Trophoblast cell (in vitro differentiated cells and primary cell): ENCODE results near the gene PLPP1.

Experiments used
- DNase-seq, 2 donors: peaks; one replicate each; pipeline ENCODE4 v3.0.0-alpha.2; 2016
- H2AFZ ChIP-seq: 2 replicates; pipeline ENCODE4 v1.6.1; 2013; ENCODE audit warnings: low read length, moderate library complexity, mild to moderate bottlenecking; ENCODE audit not compliant: insufficient read depth, poor library complexity
- H2AK5ac ChIP-seq: 2 replicates; pipeline ENCODE4 v1.6.1; 2013; ENCODE audit warnings: mild to moderate bottlenecking, low read length
- H2BK120ac ChIP-seq: 2 replicates; pipeline ENCODE4 v1.6.1; 2013; ENCODE audit warnings: low read length, mild to moderate bottlenecking, moderate library complexity; ENCODE audit not compliant: insufficient read depth, poor library complexity
- H2BK12ac ChIP-seq: 2 replicates; pipeline ENCODE4 v1.6.1; 2013; ENCODE audit warnings: mild to moderate bottlenecking, low read length, moderate library complexity
- H2BK5ac ChIP-seq: 2 replicates; pipeline ENCODE4 v1.6.1; 2013; ENCODE audit warnings: low read length, low read depth, moderate library complexity, mild to moderate bottlenecking; ENCODE audit not compliant: poor library complexity
- H3K14ac ChIP-seq: 2 replicates; pipeline ENCODE4 v1.6.1; 2013; ENCODE audit warnings: mild to moderate bottlenecking, low read length
- H3K18ac ChIP-seq: 2 replicates; pipeline ENCODE4 v1.6.1; 2013; ENCODE audit warnings: mild to moderate bottlenecking, low read length
- H3K23ac ChIP-seq: 2 replicates; pipeline ENCODE4 v1.6.1; 2013; ENCODE audit warnings: low read length
- H3K27ac ChIP-seq: 2 replicates; pipeline ENCODE4 v1.5.1; 2013; ENCODE audit warnings: low read depth, mild to moderate bottlenecking, inconsistent platforms, low read length, moderate library complexity
- H3K27me3 ChIP-seq: 2 replicates; pipeline ENCODE4 v1.6.1; 2013; ENCODE audit warnings: inconsistent platforms, mild to moderate bottlenecking, low read length, moderate library complexity; ENCODE audit not compliant: insufficient read depth
- H3K36me3 ChIP-seq, 2 experiments: 1 replicate in 1 of 2; 2 replicates in 1 of 2; pipeline ENCODE4 v1.6.1; 2013; ENCODE audit warnings: low read length in 2 of 2, mild to moderate bottlenecking in 2 of 2, moderate library complexity in 1 of 2; ENCODE audit not compliant: insufficient read depth in 2 of 2, control insufficient read depth in 1 of 2
- H3K4ac ChIP-seq: 2 replicates; pipeline ENCODE4 v1.6.1; 2013; ENCODE audit warnings: low read depth, mild to moderate bottlenecking, low read length, moderate library complexity
- H3K4me1 ChIP-seq, 2 experiments: 1 replicate in 1 of 2; 2 replicates in 1 of 2; pipeline ENCODE4 v1.6.1; 2013; ENCODE audit warnings: low read length in 2 of 2, mild to moderate bottlenecking in 2 of 2, moderate library complexity in 1 of 2; ENCODE audit not compliant: insufficient read depth in 2 of 2, control insufficient read depth in 1 of 2
- H3K4me2 ChIP-seq: 2 replicates; pipeline ENCODE4 v1.6.1; 2013; ENCODE audit warnings: inconsistent platforms, mild to moderate bottlenecking, low read length, moderate library complexity
- H3K4me3 ChIP-seq: 2 replicates; pipeline ENCODE4 v1.5.1; 2013; ENCODE audit warnings: mild to moderate bottlenecking, low read depth, low read length, inconsistent platforms
- H3K79me1 ChIP-seq: one replicate; pipeline ENCODE4 v1.6.1; 2013; ENCODE audit warnings: low read length
- H3K79me2 ChIP-seq: 2 replicates; pipeline ENCODE4 v1.6.1; 2013; ENCODE audit warnings: low read length, mild to moderate bottlenecking; ENCODE audit not compliant: control insufficient read depth, insufficient read depth, poor library complexity
- H3K9ac ChIP-seq: 2 replicates; pipeline ENCODE4 v1.6.1; 2013; ENCODE audit warnings: mild to moderate bottlenecking, low read length
- H3K9me3 ChIP-seq: 2 replicates; pipeline ENCODE4 v1.6.1; 2013; ENCODE audit warnings: low read depth, mild to moderate bottlenecking, control low read depth, inconsistent platforms, low read length; ENCODE audit not compliant: insufficient read depth
- H4K12ac ChIP-seq: 2 replicates; pipeline ENCODE4 v1.6.1; 2013; ENCODE audit warnings: low read depth, mild to moderate bottlenecking, low read length, moderate library complexity
- H4K8ac ChIP-seq: 2 replicates; pipeline ENCODE4 v1.6.1; 2013; ENCODE audit warnings: low read depth, mild to moderate bottlenecking, low read length, moderate library complexity
- H4K91ac ChIP-seq: one replicate; pipeline ENCODE4 v1.6.1; 2013; ENCODE audit warnings: low read depth, mild to moderate bottlenecking, low read length, moderate library complexity
- WGBS: extraction: QIAGEN DNeasy Blood & Tissue Kit; methylation state at CpG from one replicate; pipeline ENCODE4 v1.1.7; 2013; ENCODE audit warnings: missing lambda C conversion rate; ENCODE audit not compliant: insufficient read length, insufficient coverage; ENCODE audit errors: extremely low coverage; 5-methylcytosine and 5-hydroxymethylcytosine counted together

PLPP1 gene

GRCh38 chr5:55451976-55452375, 82.8 kb downstream of the PLPP1 start:
- Histone ChIP-seq H3K79me2 (peaks cover 6% of the 10 kb centered on the region), H2BK12ac (no peak overlapping the region), H3K14ac (no peak overlapping the region), H3K9me3 (no peaks in the 10 kb centered on the region), H2BK5ac (no peak overlapping the region), H2BK120ac (no peak overlapping the region), H3K27me3 (no peaks in the 10 kb centered on the region), H2AFZ (no peak overlapping the region), H4K91ac (no peak overlapping the region), H3K23ac (no peak overlapping the region), H3K79me1 (no peaks in the 10 kb centered on the region), H2AK5ac (no peak overlapping the region), H4K8ac (no peak overlapping the region), H3K18ac (no peak overlapping the region), H3K4me3 (no peak overlapping the region), H3K9ac (no peak overlapping the region), H3K4me1 (peaks cover 2 to 5% of the 10 kb centered on the region in 2 experiments), H3K36me3 (peaks cover 4 to 6% of the 10 kb centered on the region in 2 experiments), H3K4me2 (no peak overlapping the region), H3K4ac (no peak overlapping the region), H3K27ac (no peak overlapping the region), H4K12ac (no peak overlapping the region)
- WGBS, result no CpG with 5 or more reads among the region's 2 CpGs
- no peak for DNase-seq

DNA sequence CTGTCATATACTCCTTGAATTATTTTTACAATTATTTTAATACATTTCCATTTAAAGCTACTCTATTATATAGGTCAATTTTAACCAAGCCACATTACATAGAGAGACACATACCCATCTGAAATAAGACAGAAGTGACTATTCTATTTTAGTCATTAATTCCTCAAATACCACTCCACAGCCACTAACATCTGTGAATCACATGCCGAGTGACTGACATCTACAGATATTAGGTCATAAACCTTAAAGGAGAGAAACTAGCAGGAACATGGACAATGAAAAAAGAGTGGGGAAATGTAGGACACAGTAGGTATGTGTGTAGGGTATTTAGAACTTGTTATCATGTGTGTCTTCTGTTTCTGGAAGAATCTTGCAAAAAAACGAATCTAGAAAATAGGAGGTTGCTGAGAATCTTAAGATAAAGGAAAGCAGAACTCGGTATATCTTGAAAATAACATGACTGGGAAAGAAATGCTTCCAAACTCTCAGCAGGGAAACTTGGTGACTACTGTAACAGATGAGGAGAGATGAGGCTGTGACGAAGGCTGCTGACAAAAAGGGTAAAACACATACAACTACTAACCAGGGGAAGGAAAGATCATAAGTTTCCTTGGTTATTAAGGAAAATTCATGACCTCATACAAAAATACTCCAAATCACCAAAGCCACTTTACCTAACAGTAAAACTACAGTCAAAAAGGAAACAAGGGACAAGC, 84.6 kb downstream of the PLPP1 start:
- peaks cover 2 to 5% of the 10 kb centered on the region in 2 experiments for H3K4me1 ChIP-seq
- H2BK12ac ChIP-seq, result no peak overlapping the region
- H2AK5ac ChIP-seq, result no peak overlapping the region
- no peak overlapping the region for H3K27ac ChIP-seq
- no peak overlapping the region for H2BK5ac ChIP-seq
- H3K18ac ChIP-seq, result no peak overlapping the region
- no peak overlapping the region for H4K8ac ChIP-seq
- H4K12ac ChIP-seq, result no peak overlapping the region
- H3K4me3 ChIP-seq, result no peak overlapping the region
- no peak overlapping the region for H2AFZ ChIP-seq
- no peak overlapping the region for H3K14ac ChIP-seq
- H3K79me1 ChIP-seq, result no peaks in the 10 kb centered on the region
- H3K27me3 ChIP-seq, result no peaks in the 10 kb centered on the region
- peak in 1 of 2 donors; percentile 49 for DNase-seq
- H3K9ac ChIP-seq, result no peak overlapping the region
- peaks cover 1 to 4% of the 10 kb centered on the region in 2 experiments for H3K36me3 ChIP-seq
- peaks cover 4% of the 10 kb centered on the region for H3K79me2 ChIP-seq
- no peaks in the 10 kb centered on the region for H3K9me3 ChIP-seq
- H3K23ac ChIP-seq, result no peak overlapping the region
- no peak overlapping the region for H3K4ac ChIP-seq
- no peak overlapping the region for H2BK120ac ChIP-seq
- H4K91ac ChIP-seq, result no peak overlapping the region
- H3K4me2 ChIP-seq, result no peak overlapping the region
- WGBS, result no CpG with 5 or more reads among the region's 4 CpGs

- H3K4me1 ChIP-seq, result peaks cover 2 to 3% of the 10 kb centered on the region in 2 experiments
- H2BK12ac ChIP-seq, result no peak overlapping the region
- DNase-seq, result no peak
- peaks cover 0 to 2% of the 10 kb centered on the region in 2 experiments for H3K36me3 ChIP-seq
- H3K4ac ChIP-seq, result no peak overlapping the region
- H3K23ac ChIP-seq, result no peak overlapping the region
- H2BK5ac ChIP-seq, result no peak overlapping the region
- no peak overlapping the region for H3K14ac ChIP-seq
- H3K27me3 ChIP-seq, result no peaks in the 10 kb centered on the region
- no peak overlapping the region for H4K91ac ChIP-seq
- no peak overlapping the region for H2AK5ac ChIP-seq
- H2BK120ac ChIP-seq, result no peak overlapping the region
- no peak overlapping the region for H2AFZ ChIP-seq
- H3K27ac ChIP-seq, result no peak overlapping the region
- H4K12ac ChIP-seq, result no peak overlapping the region
- no peaks in the 10 kb centered on the region for H3K9me3 ChIP-seq
- peaks cover 2% of the 10 kb centered on the region for H3K79me2 ChIP-seq
- H3K18ac ChIP-seq, result no peak overlapping the region
- H3K9ac ChIP-seq, result no peak overlapping the region
- no peak overlapping the region for H4K8ac ChIP-seq
- no peak overlapping the region for H3K4me3 ChIP-seq
- no peaks in the 10 kb centered on the region for H3K79me1 ChIP-seq
- no CpG with 5 or more reads among the region's 8 CpGs for WGBS
- no peak overlapping the region for H3K4me2 ChIP-seq
Observed at GRCh38 chr5:55446640-55447351, 88.0 kb downstream of the PLPP1 start.

GRCh38 chr5:55445791-55446190, 89.0 kb downstream of the PLPP1 start:
- no peak overlapping the region for H3K4me2 ChIP-seq
- no peaks in the 10 kb centered on the region for H3K9me3 ChIP-seq

More at GRCh38 chr5:55445791-55446190, 89.0 kb downstream of the PLPP1 start:
- no peak overlapping the region for H3K14ac ChIP-seq
- no peak overlapping the region for H3K4ac ChIP-seq
- no peak overlapping the region for H3K23ac ChIP-seq
- H4K12ac ChIP-seq, result no peak overlapping the region
- peaks cover 2 to 9% of the 10 kb centered on the region in 2 experiments for H3K36me3 ChIP-seq
- H2AK5ac ChIP-seq, result no peak overlapping the region
- no peak overlapping the region for H3K27ac ChIP-seq
- peaks cover under 1 to 2% of the 10 kb centered on the region in 2 experiments for H3K4me1 ChIP-seq
- H2BK5ac ChIP-seq, result no peak overlapping the region
- WGBS, result no CpG with 5 or more reads among the region's 3 CpGs
- no peak for DNase-seq
- no peak overlapping the region for H4K8ac ChIP-seq
- H2BK12ac ChIP-seq, result no peak overlapping the region
- H3K4me3 ChIP-seq, result no peak overlapping the region
- H2BK120ac ChIP-seq, result no peak overlapping the region
- no peak overlapping the region for H4K91ac ChIP-seq
- H3K9ac ChIP-seq, result no peak overlapping the region
- no peaks in the 10 kb centered on the region for H3K27me3 ChIP-seq
- H2AFZ ChIP-seq, result no peak overlapping the region
- H3K79me1 ChIP-seq, result no peaks in the 10 kb centered on the region
- no peak overlapping the region for H3K18ac ChIP-seq
- H3K79me2 ChIP-seq, result no peaks in the 10 kb centered on the region
